Neural cell (in vitro differentiated cells): ENCODE data around the gene ACTG2. TPM values are rescaled to one million over a fixed set of nuclear protein-coding genes. Genes with fewer than 3 reads are reported as not detected.

Source experiments
- H2AFZ ChIP-seq: fragments of 200-600, 300-800 bp; sonication (generic), shearing (Covaris generic); 2 replicates; pipeline ENCODE4 v1.6.0; 2014; ENCODE audit warnings: low read depth, mild to moderate bottlenecking, antibody characterized with exemption, low read length, moderate library complexity
- H3F3A ChIP-seq: fragments of 200-600 bp; shearing (Covaris generic); 2 replicates; pipeline ENCODE4 v1.6.1; 2016; ENCODE audit warnings: mild to moderate bottlenecking, moderate library complexity, mixed read lengths, antibody characterized with exemption, low read length; ENCODE audit not compliant: insufficient read depth, poor library complexity, severe bottlenecking
- H3K27ac ChIP-seq: fragments of 200-600, 300-800 bp; sonication (generic), shearing (Covaris generic); 2 replicates; pipeline ENCODE4 v1.5.1; 2014; ENCODE audit warnings: mild to moderate bottlenecking, low read length, moderate library complexity
- H3K27me3 ChIP-seq: fragments of 300-800, 200-600 bp; sonication (generic), shearing (Covaris generic); 2 replicates; pipeline ENCODE4 v1.6.0; 2014; ENCODE audit warnings: mild to moderate bottlenecking, low read depth, low read length, moderate library complexity; ENCODE audit not compliant: insufficient read depth
- H3K36me3 ChIP-seq: fragments of 300-800, 200-600 bp; sonication (generic), shearing (Covaris generic); 2 replicates; pipeline ENCODE4 v1.5.1; 2014; ENCODE audit warnings: mild to moderate bottlenecking, antibody characterized with exemption, low read length, moderate library complexity; ENCODE audit not compliant: insufficient read depth
- H3K4me2 ChIP-seq: fragments of 300-800, 200-600 bp; sonication (generic), shearing (Covaris generic); 2 replicates; pipeline ENCODE4 v1.6.0; 2014; ENCODE audit warnings: mild to moderate bottlenecking, low read length
- H3K4me3 ChIP-seq: fragments of 300-800, 200-600 bp; sonication (generic), shearing (Covaris generic); 2 replicates; pipeline ENCODE4 v1.5.1; 2014; ENCODE audit warnings: mild to moderate bottlenecking, low read length, moderate library complexity
- H3K79me2 ChIP-seq: fragments of 200-600 bp; shearing (Covaris generic); replicated peaks from 2 replicates; pipeline ENCODE4 v1.6.0; 2014; ENCODE audit warnings: mild to moderate bottlenecking, low read length, moderate library complexity; ENCODE audit not compliant: insufficient read depth
- H3K9ac ChIP-seq: fragments of 300-800, 200-600 bp; sonication (generic), shearing (Covaris generic); 2 replicates; pipeline ENCODE4 v1.6.1; 2016; ENCODE audit warnings: mild to moderate bottlenecking, low read length, mixed read lengths
- H3K9me2 ChIP-seq: fragments of 200-600 bp; shearing (Covaris generic); 2 replicates; pipeline ENCODE4 v1.6.1; 2016; ENCODE audit warnings: mild to moderate bottlenecking, low read length, mixed read lengths; ENCODE audit not compliant: insufficient read depth
- H3K9me3 ChIP-seq: fragments of 200-600, 300-800 bp; sonication (generic), shearing (Covaris generic); 2 replicates; pipeline ENCODE4 v1.6.1; 2016; ENCODE audit warnings: mild to moderate bottlenecking, mixed run types, low read length, moderate library complexity, mixed read lengths
- H4K20me1 ChIP-seq: fragments of 200-600 bp; shearing (Covaris generic); 2 replicates; pipeline ENCODE4 v1.6.1; 2016; ENCODE audit warnings: mild to moderate bottlenecking, mixed run types; ENCODE audit not compliant: insufficient read depth
- CTCF ChIP-seq: fragments of 450-650 bp; IDR thresholded peaks from 2 replicates; pipeline ENCODE4 v1.5.1; 2014; ENCODE audit warnings: antibody characterized with exemption, mild to moderate bottlenecking, moderate library complexity; ENCODE audit not compliant: poor library complexity, severe bottlenecking
- EP300 ChIP-seq: fragments of 450-650 bp; conservative IDR thresholded peaks from 2 replicates; pipeline ENCODE4 v1.6.1; 2014; ENCODE audit warnings: antibody characterized with exemption, mild to moderate bottlenecking, moderate library complexity; ENCODE audit not compliant: poor library complexity, severe bottlenecking
- EZH2 ChIP-seq: fragments of 200-600, 300-800 bp; shearing (Covaris generic), sonication (generic); IDR thresholded peaks from 2 replicates; pipeline ENCODE4 v1.6.1; 2014; ENCODE audit warnings: antibody characterized with exemption, low read length, borderline replicate concordance, mild to moderate bottlenecking; ENCODE audit not compliant: insufficient read depth, poor library complexity, severe bottlenecking
- MXI1 ChIP-seq: fragments of 450-650 bp; conservative IDR thresholded peaks from 2 replicates; pipeline ENCODE4 v1.6.1; 2014; ENCODE audit warnings: antibody characterized with exemption, mild to moderate bottlenecking; ENCODE audit not compliant: poor library complexity, severe bottlenecking
- POLR2AphosphoS5 ChIP-seq: IDR thresholded peaks from 2 replicates; pipeline ENCODE4 v1.6.1; 2012
- RAD21 ChIP-seq: fragments of 450-650 bp; conservative IDR thresholded peaks from 2 replicates; pipeline ENCODE4 v1.6.1; 2014; ENCODE audit warnings: antibody characterized with exemption, mild to moderate bottlenecking, moderate library complexity
- REST ChIP-seq: IDR thresholded peaks from 2 replicates; pipeline ENCODE4 v1.6.1; 2012; ENCODE audit warnings: borderline replicate concordance
- SMC3 ChIP-seq: fragments of 450-650 bp; conservative IDR thresholded peaks from 2 replicates; pipeline ENCODE4 v1.6.1; 2014; ENCODE audit warnings: antibody characterized with exemption, mild to moderate bottlenecking, moderate library complexity; ENCODE audit not compliant: poor library complexity
- TAF1 ChIP-seq: IDR thresholded peaks from 2 replicates; pipeline ENCODE4 v1.6.1; 2012; ENCODE audit warnings: low read depth
- polyA plus RNA-seq: library from polyadenylated mRNA; depleted of rRNA; stranded (reverse); fragments of >200 nt; gene quantifications from 2 replicates; pipeline ENCODE4 v1.2.3, GENCODE V29; 2014

Gene ACTG2
- polyA plus RNA-seq, 1 donor from 2014 or later, result 0.67 TPM

- Histone ChIP-seq H3K9me3 (no peaks in the 10 kb centered on the region), H3K79me2 (no peaks in the 10 kb centered on the region), H3K9me2 (no peaks in the 10 kb centered on the region), H3F3A (no peaks in the 10 kb centered on the region), H3K36me3 (no peaks in the 10 kb centered on the region), H3K4me2 (no peak overlapping the region), H3K27ac (no peak overlapping the region), H3K9ac (no peak overlapping the region), H4K20me1 (no peaks in the 10 kb centered on the region), H2AFZ (no peak overlapping the region), H3K27me3 (no peaks in the 10 kb centered on the region), H3K4me3 (no peak overlapping the region)
- TF ChIP-seq CTCF (no peak), EZH2 (no peak), MXI1 (no peak), EP300 (no peak), REST (no peak), TAF1 (no peak), POLR2AphosphoS5 (no peak), SMC3 (no peak), RAD21 (no peak)
Measured at GRCh38 chr2:73897934-73898333, 5.1 kb downstream of the ACTG2 start.

GRCh38 chr2:73899801-73900336 lies 7.1 kb downstream of the ACTG2 start:
- Histone ChIP-seq H3K9ac (no peak overlapping the region), H2AFZ (no peak overlapping the region), H3K79me2 (no peaks in the 10 kb centered on the region), H3K9me2 (no peaks in the 10 kb centered on the region), H3K4me2 (no peak overlapping the region), H3K27ac (no peak overlapping the region), H3K9me3 (no peaks in the 10 kb centered on the region), H3K4me3 (no peak overlapping the region), H4K20me1 (no peaks in the 10 kb centered on the region), H3K36me3 (no peaks in the 10 kb centered on the region), H3K27me3 (no peaks in the 10 kb centered on the region), H3F3A (no peaks in the 10 kb centered on the region)
- TF ChIP-seq POLR2AphosphoS5, result no peak
- no peak for TF ChIP-seq EP300
- TF ChIP-seq RAD21, result no peak
- TF ChIP-seq MXI1, result no peak
- TF ChIP-seq SMC3, result no peak
- no peak for TF ChIP-seq REST
- no peak for TF ChIP-seq TAF1
- TF ChIP-seq EZH2, result no peak
- TF ChIP-seq CTCF, result no peak
